HFFc6 (cell line): ENCODE data around the gene TPCN1. TPM values are rescaled to one million over a fixed set of nuclear protein-coding genes. Genes with fewer than 3 reads are reported as not detected.

Experiments
- DNase-seq: peaks from one replicate; pipeline ENCODE4 v3.0.0-alpha.2; 2018
- H3K27ac Mint-ChIP-seq: 2 replicates; pipeline ENCODE4 v1.8.0; 2020; ENCODE audit warnings: mild to moderate bottlenecking, mixed read lengths
- H3K27me3 Mint-ChIP-seq: 2 replicates; pipeline ENCODE4 v1.8.0; 2021; ENCODE audit warnings: mild to moderate bottlenecking, moderate library complexity, mixed read lengths; ENCODE audit not compliant: insufficient read depth
- H3K36me3 Mint-ChIP-seq: 2 replicates; pipeline ENCODE4 v1.8.0; 2021; ENCODE audit warnings: low read depth, mixed read lengths
- H3K4me1 Mint-ChIP-seq: 2 replicates; pipeline ENCODE4 v1.8.0; 2020; ENCODE audit warnings: low read depth, mixed read lengths
- H3K4me3 Mint-ChIP-seq: 2 replicates; pipeline ENCODE4 v1.8.0; 2020; ENCODE audit warnings: mild to moderate bottlenecking, moderate library complexity, mixed read lengths
- H3K9me3 Mint-ChIP-seq: 2 replicates; pipeline ENCODE4 v1.8.0; 2020; ENCODE audit warnings: mild to moderate bottlenecking, mixed read lengths
- CTCF ChIP-seq: fragments of 200-600 bp; sonication (generic); IDR thresholded peaks from 2 replicates; pipeline ENCODE4 v1.5.0; 2021; ENCODE audit warnings: antibody characterized with exemption, mild to moderate bottlenecking
- total RNA-seq, 6 experiments: library from RNA; stranded (reverse); fragmentation: NEBNext Ultra II Directional; extraction: Animal tissue kit (Norgen Biotek cat#: 25700); gene quantifications; 2 replicates in 1 of 6; 3 replicates in 5 of 6; pipeline ENCODE4 v1.2.3, GENCODE V29; 2021

The TPCN1 gene
- total RNA-seq, 6 experiments from 2014 or later: 19.0 to 33.3 (median 20.6) TPM

- H3K9me3 Mint-ChIP-seq: no peaks in the 10 kb centered on the region
- H3K27me3 Mint-ChIP-seq: no peaks in the 10 kb centered on the region; the same call in 1 of the 2 replicates
- TF ChIP-seq CTCF: no peak
- DNase-seq: no peak
- H3K27ac Mint-ChIP-seq: peak overlapping the region; percentile 96
- peaks cover 20% of the 10 kb centered on the region for H3K4me1 Mint-ChIP-seq
- H3K4me3 Mint-ChIP-seq: no peak overlapping the region; the same call in none of the 2 replicates
- H3K36me3 Mint-ChIP-seq: no peaks in the 10 kb centered on the region
Measured at GRCh38 chr12:113298861-113299545, 77.7 kb downstream of the TPCN1 start.

GRCh38 chr12:113299619-113300237 lies 78.5 kb downstream of the TPCN1 start:
- H3K27ac Mint-ChIP-seq: peak overlapping the region; percentile 96
- peak; percentile 81 for DNase-seq
- no peaks in the 10 kb centered on the region for H3K9me3 Mint-ChIP-seq
- peak overlapping the region; percentile 77 for H3K4me3 Mint-ChIP-seq
- TF ChIP-seq CTCF: no peak
- H3K4me1 Mint-ChIP-seq: peaks cover 20% of the 10 kb centered on the region
- H3K27me3 Mint-ChIP-seq: no peaks in the 10 kb centered on the region; the same call in 1 of the 2 replicates
- no peaks in the 10 kb centered on the region for H3K36me3 Mint-ChIP-seq

- no peak overlapping the region for H3K4me3 Mint-ChIP-seq
- DNase-seq: no peak
- no peak overlapping the region for H3K27ac Mint-ChIP-seq
- no peaks in the 10 kb centered on the region; the same call in 1 of the 2 replicates for H3K27me3 Mint-ChIP-seq
- H3K36me3 Mint-ChIP-seq: no peaks in the 10 kb centered on the region
- H3K4me1 Mint-ChIP-seq: peaks cover 20% of the 10 kb centered on the region
- no peak for TF ChIP-seq CTCF
- H3K9me3 Mint-ChIP-seq: no peaks in the 10 kb centered on the region
Measured at GRCh38 chr12:113301811-113302210, 80.5 kb downstream of the TPCN1 start.

- H3K4me1 Mint-ChIP-seq: peaks cover 20% of the 10 kb centered on the region
- H3K36me3 Mint-ChIP-seq: no peaks in the 10 kb centered on the region
- H3K9me3 Mint-ChIP-seq: no peaks in the 10 kb centered on the region
- DNase-seq: no peak
- no peaks in the 10 kb centered on the region; the same call in none of the 2 replicates for H3K27me3 Mint-ChIP-seq
- no peak overlapping the region for H3K4me3 Mint-ChIP-seq
- no peak overlapping the region for H3K27ac Mint-ChIP-seq
- TF ChIP-seq CTCF: no peak
Measured at GRCh38 chr12:113302466-113302865, 81.2 kb downstream of the TPCN1 start.

GRCh38 chr12:113302886-113303640 lies 81.8 kb downstream of the TPCN1 start:
- no peak for DNase-seq
- H3K4me1 Mint-ChIP-seq: peaks cover 20% of the 10 kb centered on the region

More at GRCh38 chr12:113302886-113303640, 81.8 kb downstream of the TPCN1 start:
- no peaks in the 10 kb centered on the region for H3K36me3 Mint-ChIP-seq
- H3K27ac Mint-ChIP-seq: no peak overlapping the region
- no peaks in the 10 kb centered on the region; the same call in none of the 2 replicates for H3K27me3 Mint-ChIP-seq
- H3K9me3 Mint-ChIP-seq: no peaks in the 10 kb centered on the region
- no peak for TF ChIP-seq CTCF
- H3K4me3 Mint-ChIP-seq: no peak overlapping the region
